Measurements from ENCODE around the gene MFRP. TPM values are rescaled to one million over a fixed set of nuclear protein-coding genes. Genes with fewer than 3 reads are reported as not detected.
A peak's percentile ranks its signal among the peaks of the same experiment; 100 is the strongest.

The MFRP gene
- total RNA-seq, 3 donors from 2014 or later, result not detected

GRCh38 chr11:119319700-119320239 is 26.7 kb downstream of the MFRP start:
- Histone ChIP-seq H3K9me3 (no peaks in the 10 kb centered on the region), H3K36me3 (ENCODE audit: low read depth) (no peaks in the 10 kb centered on the region), H3K4me3 (no peak overlapping the region), H3K4me1 (ENCODE audit: low read depth) (peaks cover 39% of the 10 kb centered on the region)
- ATAC-seq (no peak), DNase-seq (no peak)
- TF ChIP-seq, protein P1, sequence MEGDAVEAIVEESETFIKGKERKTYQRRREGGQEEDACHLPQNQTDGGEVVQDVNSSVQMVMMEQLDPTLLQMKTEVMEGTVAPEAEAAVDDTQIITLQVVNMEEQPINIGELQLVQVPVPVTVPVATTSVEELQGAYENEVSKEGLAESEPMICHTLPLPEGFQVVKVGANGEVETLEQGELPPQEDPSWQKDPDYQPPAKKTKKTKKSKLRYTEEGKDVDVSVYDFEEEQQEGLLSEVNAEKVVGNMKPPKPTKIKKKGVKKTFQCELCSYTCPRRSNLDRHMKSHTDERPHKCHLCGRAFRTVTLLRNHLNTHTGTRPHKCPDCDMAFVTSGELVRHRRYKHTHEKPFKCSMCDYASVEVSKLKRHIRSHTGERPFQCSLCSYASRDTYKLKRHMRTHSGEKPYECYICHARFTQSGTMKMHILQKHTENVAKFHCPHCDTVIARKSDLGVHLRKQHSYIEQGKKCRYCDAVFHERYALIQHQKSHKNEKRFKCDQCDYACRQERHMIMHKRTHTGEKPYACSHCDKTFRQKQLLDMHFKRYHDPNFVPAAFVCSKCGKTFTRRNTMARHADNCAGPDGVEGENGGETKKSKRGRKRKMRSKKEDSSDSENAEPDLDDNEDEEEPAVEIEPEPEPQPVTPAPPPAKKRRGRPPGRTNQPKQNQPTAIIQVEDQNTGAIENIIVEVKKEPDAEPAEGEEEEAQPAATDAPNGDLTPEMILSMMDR (IDR thresholded peaks at IDR 0.05), result no peak
- intact Hi-C loops (cut with DNase I, micrococcal nuclease), result loop anchor here in 1 of 2 donors (10.0 kb wide), 1 partner anchor 115 kb away; the partner anchor contains the start of gene CBL

- Histone ChIP-seq H3K4me3 (no peak overlapping the region), H3K36me3 (ENCODE audit: low read depth) (no peaks in the 10 kb centered on the region), H3K4me1 (ENCODE audit: low read depth) (peaks cover 39% of the 10 kb centered on the region), H3K9me3 (no peaks in the 10 kb centered on the region)
- DNase-seq, result no peak
- no peak for ATAC-seq
- intact Hi-C loops (cut with DNase I, micrococcal nuclease), result no loop called here
- TF ChIP-seq, protein P1 (IDR thresholded peaks at IDR 0.05), result no peak
Observed at GRCh38 chr11:119319136-119319699, 27.3 kb downstream of the MFRP start.

GRCh38 chr11:119318240-119319135 is 28.0 kb downstream of the MFRP start:
- ATAC-seq (peak; percentile 3), DNase-seq (no peak)
- H3K4me1 ChIP-seq (ENCODE audit: low read depth), result peaks cover 39% of the 10 kb centered on the region
- TF ChIP-seq, protein P1 (IDR thresholded peaks at IDR 0.05), result no peak
- H3K9me3 ChIP-seq, result no peaks in the 10 kb centered on the region
- H3K36me3 ChIP-seq (ENCODE audit: low read depth), result no peaks in the 10 kb centered on the region
- intact Hi-C loops (cut with DNase I, micrococcal nuclease), result no loop called here
- no peak overlapping the region for H3K4me3 ChIP-seq

DNA sequence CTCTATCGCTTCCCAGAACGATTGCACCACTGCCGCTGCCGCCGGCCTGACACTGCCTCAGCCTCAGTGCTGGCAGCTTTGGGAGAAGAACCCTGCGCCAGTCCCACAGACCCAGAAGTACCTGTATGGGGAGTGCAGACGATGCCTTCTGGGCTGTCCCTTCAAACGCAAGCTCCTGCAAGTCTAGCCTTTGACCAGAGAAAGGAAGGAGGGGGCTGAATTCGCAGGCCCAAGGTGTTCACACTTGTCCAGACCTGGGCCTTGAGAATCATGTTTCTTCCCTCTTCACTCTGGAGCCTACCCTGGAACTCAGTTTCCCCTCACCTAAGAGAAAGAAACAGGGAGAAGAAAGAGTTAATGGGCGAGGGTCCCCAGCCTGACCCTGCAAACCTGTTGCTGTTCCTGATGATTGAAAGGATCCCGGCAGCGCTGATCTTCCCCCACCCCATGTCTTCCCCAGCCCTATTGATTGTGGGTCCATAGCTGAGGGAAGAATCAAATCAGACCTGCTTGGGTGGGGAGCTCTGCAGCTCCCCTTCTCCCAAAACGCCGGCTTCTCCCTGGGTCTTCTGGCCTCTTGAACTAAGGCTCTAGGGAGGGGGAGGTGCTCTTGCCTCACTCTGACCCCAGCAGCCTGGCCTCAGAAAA is 28.8 kb downstream of the MFRP start:
- TF ChIP-seq, protein P1 (IDR thresholded peaks at IDR 0.05), result no peak
- intact Hi-C loops (cut with DNase I, micrococcal nuclease), result no loop called here
- no peaks in the 10 kb centered on the region for H3K36me3 ChIP-seq (ENCODE audit: low read depth)
- DNase-seq (no peak), ATAC-seq (no peak)
- no peaks in the 10 kb centered on the region for H3K9me3 ChIP-seq
- H3K4me1 ChIP-seq (ENCODE audit: low read depth), result peaks cover 39% of the 10 kb centered on the region
- no peak overlapping the region for H3K4me3 ChIP-seq

DNA sequence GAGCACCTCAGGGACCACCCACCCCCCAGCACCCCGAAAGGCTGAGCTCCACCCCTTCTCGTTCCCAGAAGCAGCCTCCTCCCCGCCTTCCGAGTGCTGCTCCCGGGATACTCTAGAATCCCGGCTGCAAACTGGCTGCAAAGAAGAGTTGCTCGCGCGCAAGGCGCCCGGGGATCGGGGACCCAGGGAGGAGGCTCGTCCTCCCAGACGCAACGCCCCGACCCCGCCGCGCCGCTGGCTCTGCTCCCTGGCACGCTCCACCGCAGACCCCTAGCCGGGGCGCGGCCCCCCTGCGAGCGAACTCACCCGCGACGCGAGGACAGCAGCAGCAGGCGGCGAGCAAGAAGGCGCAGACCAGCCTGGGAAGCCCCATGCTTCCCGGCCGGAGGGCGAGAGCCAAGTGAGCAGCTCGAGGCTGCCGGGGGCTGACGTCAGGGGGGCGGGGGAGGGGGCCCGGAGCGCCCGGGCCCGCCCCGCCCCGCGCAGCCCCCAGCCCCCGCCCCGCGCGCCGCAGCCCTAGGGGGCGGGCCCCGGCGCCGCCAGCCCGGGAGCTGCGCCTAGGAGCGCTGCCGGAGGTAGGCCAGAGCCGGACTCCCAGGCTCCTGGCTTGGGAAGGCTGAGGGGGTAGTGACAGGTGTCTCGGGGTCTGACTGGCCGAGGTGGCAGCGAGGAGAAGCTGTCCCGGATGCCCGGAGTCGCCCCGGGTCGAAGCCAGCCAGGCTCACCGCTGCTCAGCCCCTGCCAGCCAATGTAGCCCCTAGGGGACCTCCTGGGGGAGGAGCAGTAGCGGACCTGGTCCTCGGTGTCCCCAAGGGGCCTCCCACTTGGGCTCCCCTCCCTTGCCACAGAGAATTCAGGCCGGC is 29.5 kb downstream of the MFRP start, which contains the start of gene MCAM:
TSS of gene MCAM (minus strand) at position 402 of the 863 bp plus-strand sequence. CDS start at position 373, 29 bp downstream.
- no peak for ATAC-seq
- intact Hi-C loops (cut with DNase I, micrococcal nuclease), result no loop called here

More for the DNA sequence above, 29.5 kb downstream of the MFRP start, which contains the start of gene MCAM:
- H3K36me3 ChIP-seq (ENCODE audit: low read depth), result no peaks in the 10 kb centered on the region
- TF ChIP-seq, protein P1 (IDR thresholded peaks at IDR 0.05), result no peak
- peaks cover 39% of the 10 kb centered on the region for H3K4me1 ChIP-seq (ENCODE audit: low read depth)
- peak within 1 kb of the TSS; percentile 17 for H3K4me3 ChIP-seq
- no peaks in the 10 kb centered on the region for H3K9me3 ChIP-seq
- DNase-seq, result peak in 1 of 3 donors; percentile 42

All from mucosa of descending colon (tissue), 3 donors.